ENCODE measurements around the gene EIF6.

The EIF6 gene

DNA sequence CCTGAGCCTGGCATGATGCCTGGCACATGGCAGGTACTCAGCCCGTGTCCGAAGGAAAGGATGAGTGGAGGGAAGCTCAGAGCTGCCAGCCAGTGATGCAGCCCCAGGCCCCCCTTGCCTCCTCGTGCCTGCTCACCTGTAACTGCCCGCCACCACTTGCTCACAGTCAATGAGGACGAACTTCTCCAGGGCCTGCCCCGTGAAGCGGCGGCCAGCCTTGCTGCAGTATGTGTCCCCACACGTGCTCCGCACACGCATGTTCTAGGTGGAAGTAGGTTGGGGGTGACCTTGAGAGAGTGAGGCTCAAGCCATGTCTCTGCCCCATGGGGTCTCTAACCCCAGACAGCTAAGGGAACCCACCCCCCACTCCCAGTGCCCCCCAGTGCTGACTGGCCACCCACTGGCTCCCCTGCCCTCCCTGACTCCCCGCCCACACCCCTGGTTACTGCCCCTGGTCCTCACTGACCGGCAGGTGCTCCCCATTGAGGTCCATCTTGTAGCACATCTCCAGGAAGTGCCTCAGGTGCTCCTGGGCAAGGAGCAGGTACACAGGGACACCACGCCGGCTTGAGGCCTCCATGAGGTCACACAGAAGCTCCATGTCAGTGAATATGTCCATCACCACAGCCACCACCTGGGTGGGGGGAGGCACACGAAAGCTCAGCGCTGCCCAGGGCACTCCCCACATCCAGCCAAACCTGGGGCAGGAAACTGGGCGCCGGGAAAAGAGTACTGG lies 3.9 kb upstream of the EIF6 start:
- DNase-seq (ENCODE audit: low read depth), result no peak
- no peak for TF ChIP-seq CTCF (IDR thresholded peaks at IDR 0.05; ENCODE audit: low read depth, low read length, missing control alignments)
- H3K4me3 ChIP-seq (ENCODE audit: low read depth, low read length), result no peak overlapping the region

- TF ChIP-seq CTCF (IDR thresholded peaks at IDR 0.05; ENCODE audit: low read depth, low read length, missing control alignments), result no peak
- no peak for DNase-seq (ENCODE audit: low read depth)
- no peak overlapping the region for H3K4me3 ChIP-seq (ENCODE audit: low read depth, low read length)
These were observed 3.1 kb upstream of the EIF6 start for GRCh38 chr20:35287509-35288324.

DNA sequence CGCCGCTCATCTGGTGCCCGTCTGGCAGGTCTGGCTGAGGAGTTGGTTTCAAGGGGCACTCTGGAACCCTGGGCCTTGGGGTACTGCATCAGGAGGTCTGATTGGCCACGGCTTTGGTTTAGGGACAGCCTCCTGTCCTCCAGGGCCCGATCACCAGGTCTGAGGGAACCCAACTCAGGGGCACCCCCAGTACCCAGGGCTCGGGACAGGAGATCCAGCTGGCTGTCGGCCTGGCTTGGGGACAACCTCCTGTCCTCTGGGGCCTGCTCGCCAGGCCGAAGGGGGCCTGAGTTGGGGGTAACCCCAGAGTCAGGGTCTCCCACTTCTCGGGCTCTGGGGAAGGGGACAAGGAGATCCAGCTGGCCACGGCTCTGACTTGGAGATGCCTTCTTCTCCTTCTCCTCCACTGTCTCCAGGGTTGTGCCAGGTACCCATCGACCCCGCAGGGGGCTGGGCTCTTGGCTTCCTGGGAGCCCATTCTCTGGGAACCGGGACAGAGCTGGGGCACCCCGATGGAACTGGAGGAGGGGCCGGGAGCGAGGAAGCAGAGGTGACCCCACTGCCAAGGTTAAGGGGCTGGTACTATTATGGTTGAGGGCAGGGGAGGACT lies 2.4 kb upstream of the EIF6 start:
- TF ChIP-seq CTCF (IDR thresholded peaks at IDR 0.05; ENCODE audit: low read depth, low read length, missing control alignments), result no peak
- no peak overlapping the region for H3K4me3 ChIP-seq (ENCODE audit: low read depth, low read length)
- DNase-seq (ENCODE audit: low read depth), result no peak

DNA sequence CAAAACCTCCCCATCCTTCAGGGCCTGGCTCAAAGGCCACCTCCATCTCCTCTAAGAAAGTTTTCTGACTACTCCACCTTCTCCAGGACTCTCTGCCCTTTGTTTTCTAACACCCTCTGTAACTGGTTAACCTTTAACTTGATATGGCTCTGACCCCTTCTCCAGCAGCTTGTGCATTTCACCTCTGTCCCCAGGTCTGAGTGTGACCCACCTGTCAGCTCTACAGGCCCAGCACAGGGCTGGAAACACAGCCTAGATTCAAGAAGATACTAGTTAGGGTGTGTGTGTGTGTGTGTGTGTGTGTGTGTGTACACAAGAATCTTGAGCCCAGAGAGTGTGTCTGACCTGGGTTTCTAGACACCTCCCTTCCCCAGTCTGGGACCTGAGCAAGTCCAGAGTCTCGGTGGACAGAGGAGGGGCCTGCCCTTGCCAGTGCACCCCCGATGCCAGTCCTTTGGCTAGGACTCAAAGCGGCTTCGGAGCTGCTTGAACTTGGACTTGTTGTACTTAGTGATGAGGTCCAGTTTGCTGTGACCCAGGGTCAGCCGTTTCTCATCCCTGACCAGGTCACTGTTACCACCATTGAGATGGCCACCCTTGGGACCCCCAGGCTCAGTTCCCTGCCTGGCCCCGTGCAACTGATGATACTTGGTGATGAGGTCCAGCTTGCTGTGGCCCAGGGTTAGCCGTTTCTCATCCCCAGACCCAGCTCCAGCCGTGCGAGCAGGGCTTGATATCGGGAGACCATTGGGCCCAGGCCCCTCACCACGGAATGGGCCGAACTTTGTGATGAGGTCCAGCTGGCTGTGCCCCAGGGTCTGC lies 1.7 kb upstream of the EIF6 start:
- DNase-seq (ENCODE audit: low read depth), result no peak
- H3K4me3 ChIP-seq (ENCODE audit: low read depth, low read length), result no peak overlapping the region
- TF ChIP-seq CTCF (IDR thresholded peaks at IDR 0.05; ENCODE audit: low read depth, low read length, missing control alignments), result no peak

GRCh38 chr20:35285806-35286076 lies 1.2 kb upstream of the EIF6 start:
- no peak for TF ChIP-seq CTCF (IDR thresholded peaks at IDR 0.05; ENCODE audit: low read depth, low read length, missing control alignments)
- H3K4me3 ChIP-seq (ENCODE audit: low read depth, low read length), result no peak overlapping the region

GRCh38 chr20:35284992-35285805 lies 627 bp upstream of the EIF6 start:
- DNase-seq (ENCODE audit: low read depth), result no peak
- TF ChIP-seq CTCF (IDR thresholded peaks at IDR 0.05; ENCODE audit: low read depth, low read length, missing control alignments), result no peak
- peak overlapping the region; percentile 83 for H3K4me3 ChIP-seq (ENCODE audit: low read depth, low read length)

More at GRCh38 chr20:35285806-35286076, 1.2 kb upstream of the EIF6 start:
- DNase-seq (ENCODE audit: low read depth), result no peak

Measured in GM12864 (cell line).